Fibroblast of lung (primary cell): ENCODE results near the gene TARBP2. TPM values are rescaled to one million over a fixed set of nuclear protein-coding genes. Genes with fewer than 3 reads are reported as not detected.

Experiments
- DNase-seq, 2 donors: peaks; one replicate each; pipeline versions ENCODE4 v3.0.0 to v3.0.0-alpha.2; 2010; ENCODE audit warnings: low read depth in 2 of 2
- H2AFZ ChIP-seq: 2 replicates; pipeline ENCODE4 v1.5.1; 2012; ENCODE audit warnings: low read length, control low read depth, inconsistent platforms
- H3K27ac ChIP-seq: 2 replicates; pipeline ENCODE4 v1.5.1; 2011; ENCODE audit warnings: low read length, control low read depth; ENCODE audit not compliant: insufficient read depth
- H3K27me3 ChIP-seq: 2 replicates; pipeline ENCODE4 v1.5.1; 2011; ENCODE audit warnings: mild to moderate bottlenecking, low read length; ENCODE audit not compliant: control insufficient read depth, insufficient read depth
- H3K36me3 ChIP-seq: 2 replicates; pipeline ENCODE4 v1.5.1; 2011; ENCODE audit warnings: low read length; ENCODE audit not compliant: control insufficient read depth, insufficient read depth
- H3K4me1 ChIP-seq: 2 replicates; pipeline ENCODE4 v1.5.1; 2011; ENCODE audit warnings: low read length; ENCODE audit not compliant: control insufficient read depth, insufficient read depth; ENCODE audit errors: extremely low read depth
- H3K4me2 ChIP-seq: 2 replicates; pipeline ENCODE4 v1.5.1; 2011; ENCODE audit warnings: low read length, control low read depth; ENCODE audit not compliant: insufficient read depth; ENCODE audit errors: extremely low read depth
- H3K4me3 ChIP-seq, 4 experiments: fragments of 200-600 bp in 1 of 4; sonication (generic) in 1 of 4; replicated peaks in 1 of 4; 2 replicates each; pipeline ENCODE4 v1.5.1; 2011 to 2016; ENCODE audit warnings: low read length in 4 of 4, low read depth in 3 of 4, mild to moderate bottlenecking in 3 of 4, control low read depth in 2 of 4, inconsistent platforms in 1 of 4, mixed read lengths in 1 of 4; ENCODE audit not compliant: insufficient read depth in 1 of 4; ENCODE audit errors: control extremely low read depth in 1 of 4
- H3K79me2 ChIP-seq: 2 replicates; pipeline ENCODE4 v1.5.1; 2012; ENCODE audit warnings: mild to moderate bottlenecking, low read length, inconsistent platforms; ENCODE audit not compliant: control insufficient read depth, insufficient read depth
- H3K9ac ChIP-seq: 2 replicates; pipeline ENCODE4 v1.5.1; 2011; ENCODE audit warnings: mild to moderate bottlenecking, low read length, control low read depth; ENCODE audit not compliant: insufficient read depth
- H3K9me3 ChIP-seq: 2 replicates; pipeline ENCODE4 v1.5.1; 2012; ENCODE audit warnings: low read depth, low read length; ENCODE audit not compliant: control insufficient read depth, insufficient read depth
- H4K20me1 ChIP-seq: 2 replicates; pipeline ENCODE4 v1.5.1; 2011; ENCODE audit warnings: low read length; ENCODE audit not compliant: control insufficient read depth, insufficient read depth; ENCODE audit errors: extremely low read depth
- EZH2 ChIP-seq: IDR thresholded peaks from 2 replicates; pipeline ENCODE4 v1.5.1; 2012; ENCODE audit warnings: low read length, control low read depth, mild to moderate bottlenecking; ENCODE audit errors: missing control alignments
- polyA plus RNA-seq, 2 donors: library from polyadenylated mRNA; depleted of rRNA in 1 of 2; stranded (reverse) in 1 of 2; unstranded in 1 of 2; fragments of >200 nt; gene quantifications; 2 replicates each; pipeline ENCODE4 v1.2.1, GENCODE V29; 2011 to 2012; ENCODE audit warnings: missing spikeins in 1 of 2
- total RNA-seq: library from RNA; depleted of rRNA; stranded (reverse); fragments of >200 nt; gene quantifications from 2 replicates; pipeline ENCODE4 v1.2.1, GENCODE V29; 2014
- TF ChIP-seq, protein P1 (sequence below), 2 donors: IDR thresholded peaks in 1 of 2; conservative IDR thresholded peaks in 1 of 2; 1 replicate in 1 of 2; 2 replicates in 1 of 2; pipeline ENCODE4 v1.5.1; 2011 to 2012; ENCODE audit warnings: low read length in 2 of 2, control low read depth in 1 of 2, inconsistent platforms in 1 of 2, low read depth in 1 of 2, mild to moderate bottlenecking in 1 of 2

Gene TARBP2
- total and polyA plus RNA-seq, 2 donors (not counting 1 experiment from before 2014, with no cell fraction given) = 19.8 to 39.3 TPM

DNA sequence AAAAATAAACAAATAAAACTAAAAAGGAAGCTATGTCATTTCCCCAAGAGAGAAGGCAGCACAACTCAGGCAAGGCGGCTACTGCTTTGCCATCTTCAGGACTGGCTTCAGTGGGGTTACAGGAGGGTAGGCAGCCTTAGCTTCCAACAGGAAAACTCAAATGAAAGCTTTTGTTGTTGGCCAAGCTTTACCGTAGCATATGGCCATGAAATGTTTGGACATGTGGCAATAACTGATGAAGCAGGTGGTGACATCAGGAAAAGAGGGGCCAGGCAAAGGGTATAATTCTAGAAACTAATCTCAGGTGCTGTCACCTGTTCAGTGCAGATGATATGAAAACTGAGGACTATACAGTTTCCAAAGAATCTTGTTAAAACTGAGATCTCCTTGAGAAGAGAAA lies 29.0 kb downstream of the TARBP2 start:
- Histone ChIP-seq H3K79me2 (no peaks in the 10 kb centered on the region), H2AFZ (no peak overlapping the region), H3K36me3 (peaks cover 11% of the 10 kb centered on the region), H3K27me3 (no peaks in the 10 kb centered on the region), H3K4me3 (no peak overlapping the region), H3K4me1 (no peaks in the 10 kb centered on the region), H3K27ac (no peak overlapping the region), H3K4me2 (no peak overlapping the region), H3K9ac (no peak overlapping the region), H4K20me1 (no peaks in the 10 kb centered on the region), H3K9me3 (no peaks in the 10 kb centered on the region)
- TF ChIP-seq, protein P1, sequence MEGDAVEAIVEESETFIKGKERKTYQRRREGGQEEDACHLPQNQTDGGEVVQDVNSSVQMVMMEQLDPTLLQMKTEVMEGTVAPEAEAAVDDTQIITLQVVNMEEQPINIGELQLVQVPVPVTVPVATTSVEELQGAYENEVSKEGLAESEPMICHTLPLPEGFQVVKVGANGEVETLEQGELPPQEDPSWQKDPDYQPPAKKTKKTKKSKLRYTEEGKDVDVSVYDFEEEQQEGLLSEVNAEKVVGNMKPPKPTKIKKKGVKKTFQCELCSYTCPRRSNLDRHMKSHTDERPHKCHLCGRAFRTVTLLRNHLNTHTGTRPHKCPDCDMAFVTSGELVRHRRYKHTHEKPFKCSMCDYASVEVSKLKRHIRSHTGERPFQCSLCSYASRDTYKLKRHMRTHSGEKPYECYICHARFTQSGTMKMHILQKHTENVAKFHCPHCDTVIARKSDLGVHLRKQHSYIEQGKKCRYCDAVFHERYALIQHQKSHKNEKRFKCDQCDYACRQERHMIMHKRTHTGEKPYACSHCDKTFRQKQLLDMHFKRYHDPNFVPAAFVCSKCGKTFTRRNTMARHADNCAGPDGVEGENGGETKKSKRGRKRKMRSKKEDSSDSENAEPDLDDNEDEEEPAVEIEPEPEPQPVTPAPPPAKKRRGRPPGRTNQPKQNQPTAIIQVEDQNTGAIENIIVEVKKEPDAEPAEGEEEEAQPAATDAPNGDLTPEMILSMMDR (conservative IDR thresholded peaks at IDR 0.05 in 1 of 2, IDR thresholded peaks at IDR 0.05 in 1 of 2; ENCODE audit: low read depth in 1 of 2, low read length in 2 of 2) = no peak
- no peak for TF ChIP-seq EZH2
- DNase-seq = no peak

DNA sequence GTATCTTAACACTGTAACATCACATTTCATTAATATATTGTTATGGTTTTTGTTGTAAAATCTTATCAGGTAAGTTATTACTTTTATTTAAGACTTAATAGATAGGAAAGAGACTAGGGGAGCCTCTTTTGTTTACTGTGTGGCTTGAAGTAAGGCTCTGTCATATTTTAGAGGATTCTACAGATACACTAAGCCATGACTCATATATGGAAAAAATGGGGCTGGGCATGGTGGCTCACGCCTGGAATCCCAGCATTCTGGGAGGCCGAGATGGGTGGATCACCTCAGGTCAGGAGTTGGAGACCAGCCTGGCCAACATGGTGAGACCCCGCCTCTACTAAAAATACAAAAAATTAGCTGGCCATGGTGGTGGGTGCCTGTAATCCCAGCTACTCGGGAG lies 29.8 kb downstream of the TARBP2 start:
- Histone ChIP-seq H3K27ac (no peak overlapping the region), H3K9ac (no peak overlapping the region), H4K20me1 (no peaks in the 10 kb centered on the region), H3K9me3 (no peaks in the 10 kb centered on the region), H3K36me3 (peaks cover 14% of the 10 kb centered on the region), H2AFZ (no peak overlapping the region), H3K4me3 (no peak overlapping the region), H3K79me2 (no peaks in the 10 kb centered on the region), H3K27me3 (no peaks in the 10 kb centered on the region), H3K4me1 (no peaks in the 10 kb centered on the region), H3K4me2 (no peak overlapping the region)
- TF ChIP-seq, protein P1 (conservative IDR thresholded peaks at IDR 0.05 in 1 of 2, IDR thresholded peaks at IDR 0.05 in 1 of 2; ENCODE audit: low read depth in 1 of 2, low read length in 2 of 2) = no peak
- TF ChIP-seq EZH2 = no peak
- DNase-seq = peak; percentile 25 to 54

DNA sequence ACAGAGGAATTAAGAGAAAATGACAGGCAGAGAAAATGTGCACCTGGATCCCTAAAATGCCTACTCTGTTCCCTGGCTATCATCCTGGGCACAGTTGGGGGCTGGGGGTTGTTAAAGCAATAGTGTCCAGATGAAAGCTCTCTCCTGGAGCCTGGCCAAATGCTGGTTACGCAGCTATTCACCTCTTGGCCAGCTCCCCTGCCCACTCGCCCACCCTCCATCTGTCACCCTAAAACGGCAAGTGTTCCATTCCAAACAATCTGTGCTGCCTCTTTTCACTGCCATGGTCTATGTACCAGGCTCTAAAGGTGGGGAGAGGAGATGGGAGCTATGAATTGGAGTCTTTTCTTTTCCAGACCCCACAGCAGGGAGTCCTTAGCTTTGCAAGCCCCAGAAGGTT lies 30.9 kb downstream of the TARBP2 start:
- Histone ChIP-seq H3K4me3 (no peak overlapping the region), H3K9ac (no peak overlapping the region), H4K20me1 (no peaks in the 10 kb centered on the region), H3K36me3 (peaks cover 15% of the 10 kb centered on the region), H3K27ac (no peak overlapping the region), H3K27me3 (no peaks in the 10 kb centered on the region), H3K4me1 (no peaks in the 10 kb centered on the region), H2AFZ (no peak overlapping the region), H3K79me2 (no peaks in the 10 kb centered on the region), H3K4me2 (no peak overlapping the region), H3K9me3 (no peaks in the 10 kb centered on the region)
- DNase-seq = no peak
- no peak for TF ChIP-seq EZH2
- TF ChIP-seq, protein P1 (conservative IDR thresholded peaks at IDR 0.05 in 1 of 2, IDR thresholded peaks at IDR 0.05 in 1 of 2; ENCODE audit: low read depth in 1 of 2, low read length in 2 of 2) = no peak
